HPDE6-E6E7 (cell line): ENCODE results near the gene PTGIS.
"Not testable (repeated sequence)": the region's sequence is repeated elsewhere in the genome, so short reads cannot be mapped to it uniquely, and the experiment has no call there.

Experiments used
- DNase-seq: peaks from one replicate; pipeline ENCODE4 v3.0.0; 2011; ENCODE audit warnings: missing footprints; ENCODE audit errors: extremely low spot score

PTGIS gene

DNA sequence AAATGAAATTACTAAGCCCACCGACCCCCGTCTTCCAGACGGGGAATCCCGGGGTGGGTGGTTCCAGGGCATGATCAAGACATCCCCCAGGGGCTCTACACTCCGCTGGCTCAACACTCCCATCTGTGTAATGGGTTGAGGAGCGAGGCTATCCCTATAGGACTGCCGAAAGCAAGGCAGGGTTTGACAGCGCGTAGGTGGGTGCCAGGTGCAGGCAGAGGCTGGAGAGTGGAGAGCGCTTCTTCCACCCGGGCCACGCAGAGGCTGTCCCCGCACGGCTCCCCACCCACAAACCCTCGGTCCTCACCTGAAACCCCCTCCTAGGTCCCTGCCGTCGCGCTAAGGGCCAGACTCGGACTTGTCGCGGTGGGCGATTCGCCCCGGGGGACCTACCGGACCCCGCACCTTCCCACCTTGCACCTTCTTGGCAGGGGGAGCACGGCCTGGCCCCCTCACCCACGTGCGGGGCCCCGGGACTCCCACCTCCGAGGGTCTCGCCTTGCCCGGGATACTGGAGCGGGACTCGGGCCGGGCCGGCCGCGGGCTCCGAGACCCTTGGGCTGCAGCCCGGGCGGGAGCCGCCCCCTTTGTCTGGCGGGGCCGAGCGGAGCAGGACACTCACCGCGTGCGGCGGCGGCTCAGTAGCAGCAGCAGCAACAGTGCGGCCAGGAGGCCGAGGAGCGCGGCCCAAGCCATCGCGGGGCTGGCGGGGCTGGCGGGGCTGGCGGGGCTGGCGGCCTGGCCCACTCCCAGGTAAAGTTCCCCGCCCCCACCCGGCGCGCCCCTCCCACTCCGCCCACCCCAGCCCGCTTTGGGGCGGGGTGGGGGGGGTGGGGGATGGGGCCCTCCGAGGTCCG is at the start of gene PTGIS:
Gene PTGIS (minus strand): TSS at position 717 of the 857 bp plus-strand sequence. CDS start 21 bp downstream, at position 696.
- no peak for DNase-seq

DNA sequence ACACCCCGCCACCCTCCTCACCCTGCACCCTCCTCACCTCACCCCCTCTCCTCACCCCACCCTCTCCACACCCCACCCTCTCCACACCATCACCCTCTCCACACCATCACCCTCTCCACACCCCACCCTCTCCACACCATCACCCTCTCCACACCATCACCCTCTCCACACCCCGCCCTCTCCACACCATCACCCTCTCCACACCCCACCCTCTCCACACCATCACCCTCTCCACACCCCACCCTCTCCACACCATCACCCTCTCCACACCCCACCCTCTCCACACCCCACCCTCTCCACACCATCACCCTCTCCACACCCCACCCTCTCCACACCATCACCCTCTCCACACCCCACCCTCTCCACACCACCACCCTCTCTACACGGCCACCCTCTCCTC is 49.5 kb upstream of the PTGIS start:
- not testable (repeated sequence) for DNase-seq

DNA sequence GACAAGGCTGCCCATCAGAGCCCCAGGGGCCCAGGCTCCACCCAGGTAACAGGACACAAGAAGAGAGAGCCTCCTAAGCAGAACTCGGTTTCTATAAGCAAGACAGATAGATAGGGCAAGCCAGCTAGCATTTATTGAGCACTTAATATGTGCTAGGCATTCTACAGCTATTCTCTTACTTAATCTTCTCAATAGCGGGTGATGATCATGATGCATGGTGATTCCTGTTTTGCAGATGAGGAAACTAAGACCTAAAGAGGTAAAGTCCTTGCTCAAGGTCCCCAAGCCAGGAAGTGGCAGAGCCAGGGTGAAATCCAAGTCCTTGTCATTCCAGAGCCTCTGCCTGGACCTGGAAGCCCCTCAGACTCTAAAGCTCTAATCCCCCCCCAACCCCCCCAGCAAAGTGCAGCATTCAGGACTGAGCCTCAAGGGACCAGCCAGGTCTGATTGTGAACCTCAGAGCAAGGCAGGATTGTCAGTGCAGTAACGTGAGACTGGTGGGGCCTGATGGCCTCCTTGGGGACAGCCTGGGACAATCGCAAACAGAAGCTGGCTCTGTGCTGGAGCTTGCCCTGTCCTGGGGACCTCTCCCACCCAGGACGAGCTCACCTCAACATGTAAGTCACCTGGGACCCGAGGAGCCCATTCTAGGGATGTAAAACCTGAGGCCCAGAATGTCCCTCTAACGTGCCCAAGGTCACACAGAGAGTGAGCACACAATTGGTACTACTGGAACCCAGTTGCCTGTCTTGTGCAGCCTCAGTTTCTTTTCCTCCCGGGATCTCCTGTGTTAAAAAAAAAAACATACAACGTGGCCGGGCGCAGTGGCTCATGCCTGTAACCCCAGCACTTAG is 48.4 kb upstream of the PTGIS start:
- DNase-seq: no peak

DNA sequence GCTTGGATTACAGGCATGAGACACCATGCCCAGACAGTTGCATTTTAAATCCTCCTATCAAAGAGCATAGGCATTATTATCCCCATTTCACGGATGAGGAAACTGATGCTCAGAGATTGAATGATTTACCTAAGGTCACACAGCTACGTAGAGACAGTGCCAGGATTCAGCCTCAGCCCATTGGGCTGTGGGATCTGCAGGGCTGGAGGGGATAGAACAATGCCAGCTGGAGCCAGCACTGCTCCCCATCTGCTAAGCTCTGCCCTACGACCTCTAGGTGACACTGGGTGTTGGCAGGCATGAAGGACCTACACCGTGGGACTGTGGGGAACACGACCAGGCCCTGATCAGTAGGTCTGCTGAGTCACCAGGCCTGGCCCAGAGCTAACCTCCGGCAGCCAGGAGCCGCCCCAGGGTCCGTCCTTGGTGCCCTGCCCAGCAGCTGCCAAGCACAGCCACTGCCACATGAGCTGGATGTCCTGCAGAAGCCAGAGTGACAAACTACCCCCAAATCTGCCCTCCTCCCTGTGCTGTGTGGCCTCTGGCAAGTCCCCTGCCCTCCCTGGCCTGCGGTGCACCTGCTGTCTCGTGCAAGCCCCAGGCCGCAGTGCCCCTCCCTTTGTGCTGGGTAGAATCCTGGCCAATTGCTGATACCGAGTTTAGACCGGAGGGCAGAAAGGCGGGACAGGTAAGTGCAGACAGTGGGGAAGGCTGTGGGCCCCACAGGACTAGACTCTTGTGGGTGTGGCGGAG is 47.6 kb upstream of the PTGIS start:
- DNase-seq: peak; percentile 62

DNA sequence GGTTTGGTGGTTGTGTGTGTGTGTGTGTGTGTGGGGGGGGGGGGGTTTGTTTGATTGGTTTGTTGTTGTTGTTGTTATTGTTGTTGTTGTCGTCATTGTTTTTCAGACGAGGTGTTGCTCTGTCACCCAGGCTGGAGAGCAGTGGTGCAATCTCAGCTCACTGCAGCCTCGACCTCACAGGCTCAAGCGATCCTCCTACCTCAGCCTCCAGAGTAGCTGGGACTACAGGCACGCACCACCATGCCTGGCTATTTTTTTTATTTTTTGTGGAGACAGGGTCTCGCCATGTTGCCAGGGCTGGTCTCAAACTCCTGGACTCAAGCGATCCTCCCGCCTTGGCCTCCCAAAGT is 47.1 kb upstream of the PTGIS start:
- DNase-seq: not testable (repeated sequence)

DNA sequence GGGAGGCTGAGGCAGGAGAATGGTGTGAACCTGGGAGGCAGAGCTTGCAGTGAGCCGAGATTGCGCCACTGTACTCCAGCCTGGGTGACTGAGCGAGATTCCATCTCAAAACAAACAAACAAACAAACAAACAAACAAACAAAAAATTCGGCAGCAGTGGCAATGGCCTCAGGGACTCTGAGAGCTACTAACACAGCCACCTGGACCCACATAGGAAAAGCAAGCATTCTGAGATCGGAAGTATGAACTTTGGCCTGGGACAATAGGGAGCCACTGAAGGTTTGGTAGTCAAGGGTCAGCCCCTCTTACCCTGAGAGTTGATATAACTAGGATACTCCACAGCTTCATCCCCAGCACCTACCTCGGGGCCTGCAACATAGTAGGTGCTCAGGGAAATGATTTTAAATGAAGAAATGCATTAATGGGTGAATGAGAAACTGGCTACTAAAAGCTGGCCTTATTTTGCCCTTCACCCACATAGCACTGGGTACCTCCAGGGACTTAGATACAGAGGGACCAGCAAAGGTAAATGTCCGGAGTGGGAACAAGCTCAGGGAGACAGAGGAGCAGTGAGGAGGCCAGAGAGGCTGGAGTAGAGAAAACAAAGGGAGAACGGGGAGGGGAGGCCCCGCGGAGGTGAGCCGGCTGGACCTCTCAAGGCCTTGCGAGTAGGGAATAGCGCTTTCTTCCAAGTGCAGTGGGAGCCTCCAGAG is 46.6 kb upstream of the PTGIS start:
- no peak for DNase-seq

DNA sequence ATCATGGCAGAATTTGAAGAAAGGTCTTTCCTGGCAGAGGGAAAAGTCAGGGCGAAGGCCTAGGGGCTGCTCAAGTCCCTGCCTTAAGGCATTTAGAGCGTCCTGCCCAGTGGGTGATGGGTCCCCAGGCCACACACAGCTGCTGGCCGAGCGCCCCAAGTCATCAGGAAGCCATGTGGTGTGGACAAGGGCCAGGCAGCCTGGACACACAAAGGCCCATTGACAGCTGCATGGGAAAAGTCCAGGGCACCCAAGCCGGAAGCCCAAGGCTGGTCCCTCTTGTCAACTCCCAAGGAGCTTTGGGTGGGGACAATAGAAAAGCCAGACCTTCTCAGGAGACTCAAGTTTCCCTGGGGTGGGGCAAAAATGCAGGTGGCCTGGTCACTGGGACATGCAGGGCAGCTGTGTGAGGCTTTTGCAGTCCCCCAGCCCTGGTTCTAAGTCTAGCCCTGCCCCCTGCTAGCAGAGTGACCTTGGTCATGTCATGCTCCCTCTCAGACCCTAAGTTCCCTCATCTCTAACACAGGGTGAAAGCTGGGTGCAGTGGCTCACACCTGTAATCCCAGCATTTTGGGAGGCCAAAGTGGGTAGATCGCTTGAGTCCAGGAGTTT is 44.3 kb upstream of the PTGIS start:
- no peak for DNase-seq

DNA sequence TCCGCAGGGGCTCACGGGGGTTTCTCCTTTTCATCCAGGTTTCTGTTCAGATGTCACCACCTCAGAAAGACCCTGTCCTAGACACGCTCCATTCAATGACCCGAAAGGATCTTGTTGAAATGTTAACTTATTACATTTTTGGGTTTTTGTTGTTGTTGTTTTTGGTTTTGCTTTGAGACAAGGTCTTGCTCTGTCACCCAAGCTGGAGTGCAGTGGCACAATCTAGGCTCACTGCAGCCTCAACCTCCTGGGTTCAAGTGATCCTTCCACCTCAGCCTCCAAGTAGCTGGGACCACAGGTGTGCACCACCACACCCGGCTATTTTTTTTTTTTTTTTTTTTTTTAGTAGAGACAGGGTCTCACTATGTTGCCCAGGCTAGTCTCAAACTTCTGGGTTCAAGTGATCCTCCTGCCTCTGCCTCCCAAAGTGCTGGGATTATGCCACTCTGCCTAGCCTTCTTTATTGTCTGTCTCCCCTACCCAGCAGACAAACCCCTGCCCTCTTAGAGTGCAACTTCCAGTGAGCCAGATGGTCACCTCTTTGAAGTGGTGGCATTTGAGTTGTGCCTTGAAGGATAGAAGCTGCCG is 43.7 kb upstream of the PTGIS start:
- not testable (repeated sequence) for DNase-seq

DNA sequence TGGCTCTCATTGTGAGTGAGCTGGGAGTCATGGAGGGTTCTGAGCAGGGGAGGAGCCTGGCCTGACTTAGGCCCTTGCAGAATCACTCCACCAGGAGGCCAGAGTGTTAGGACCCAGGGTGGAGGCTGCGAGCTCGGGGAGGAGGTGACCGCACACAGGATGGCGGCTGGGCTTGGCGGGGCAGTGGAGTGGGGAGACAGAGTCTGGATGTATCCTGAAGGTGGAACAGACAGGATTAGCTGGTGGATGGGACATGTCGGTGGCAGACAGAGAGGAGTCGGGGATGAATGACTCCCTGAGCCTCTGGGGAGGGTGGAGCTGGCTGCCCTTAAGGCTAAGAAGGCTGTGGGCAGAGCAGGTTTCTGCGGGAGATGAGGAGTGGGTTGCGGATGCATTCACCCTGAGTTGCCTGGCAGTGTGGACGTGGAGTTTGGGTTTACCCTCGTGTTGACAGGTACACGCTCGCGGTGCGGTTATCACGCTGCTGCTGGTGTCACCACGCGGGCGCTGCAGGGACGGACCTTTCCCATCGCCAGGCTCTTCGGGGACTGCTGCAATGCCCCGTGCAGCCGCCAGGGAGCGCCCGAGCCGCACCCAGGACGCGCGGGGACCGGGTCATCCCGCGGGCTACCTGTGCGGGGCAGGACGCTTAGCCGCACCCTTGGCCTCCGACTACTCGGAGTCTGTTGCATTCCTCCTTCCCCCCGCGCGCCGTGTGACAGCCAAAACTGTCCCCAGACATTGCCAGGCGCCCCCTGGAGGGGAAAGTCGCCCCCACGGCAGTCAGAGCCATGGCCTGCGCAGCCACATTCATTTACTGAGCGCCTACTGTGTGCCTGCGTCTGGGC is 43.0 kb upstream of the PTGIS start:
- DNase-seq: peak; percentile 93

DNA sequence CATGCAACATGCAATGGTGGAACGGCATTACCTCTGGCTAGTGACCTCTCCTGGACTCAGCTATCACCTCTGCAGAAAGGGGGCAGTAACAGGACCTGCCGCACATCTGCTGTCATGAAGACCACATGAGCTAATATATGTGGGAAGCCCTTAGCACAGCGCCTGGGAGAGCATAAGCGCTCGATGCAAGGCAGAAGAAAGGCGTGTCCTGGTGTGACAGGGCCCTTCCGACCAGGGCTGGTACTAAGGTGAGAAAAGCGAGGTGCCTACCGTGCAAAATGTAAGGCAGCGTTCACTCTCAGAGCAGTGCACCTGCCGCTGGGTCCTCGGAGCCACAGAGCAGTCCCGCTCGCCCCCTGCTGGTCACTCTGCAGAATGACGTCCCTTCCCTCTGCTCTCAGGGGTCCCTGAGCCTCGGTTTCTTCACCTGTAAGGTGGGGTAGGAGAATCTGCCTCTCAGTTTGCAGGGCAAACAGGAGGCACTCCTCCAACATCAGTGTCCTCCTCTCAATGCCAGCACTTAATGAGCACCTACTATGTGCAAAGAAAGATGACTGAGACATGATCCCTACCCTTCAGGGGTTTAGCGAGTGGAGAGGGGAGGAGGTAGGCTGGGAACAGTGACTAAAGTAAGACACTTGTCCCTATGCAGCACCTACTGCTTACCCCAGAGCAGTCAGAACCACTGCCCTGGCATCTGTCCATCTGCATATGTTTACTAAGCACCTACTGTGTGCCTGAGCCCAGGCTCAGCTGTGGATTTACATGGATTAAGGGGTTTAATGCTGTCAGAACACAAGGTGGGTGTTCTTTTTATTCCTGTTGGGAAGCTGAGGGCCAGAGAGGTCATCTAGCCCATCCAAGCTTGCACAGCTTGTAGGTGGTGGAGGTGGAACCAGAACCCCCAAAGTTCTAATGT is 41.1 kb upstream of the PTGIS start:
- DNase-seq: peak; percentile 84

DNA sequence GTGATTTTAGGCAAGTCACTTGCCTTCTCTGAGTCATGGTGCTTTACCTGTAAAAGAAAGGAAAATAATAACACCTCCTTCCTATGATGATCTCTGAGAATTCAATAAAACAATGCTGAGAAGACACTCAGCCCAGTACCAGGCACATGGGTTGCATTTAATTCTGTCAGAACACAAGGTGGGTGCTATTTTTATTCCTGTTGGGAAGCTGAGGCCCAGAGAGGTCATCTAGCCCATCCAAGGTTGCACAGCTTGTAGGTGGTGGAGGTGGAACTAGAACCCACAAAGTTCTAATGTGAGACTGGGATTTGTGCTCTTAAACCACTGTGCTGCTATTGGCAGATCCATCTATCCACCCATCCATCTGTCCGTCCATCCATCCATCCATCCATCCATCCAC is 39.6 kb upstream of the PTGIS start:
- no peak for DNase-seq

DNA sequence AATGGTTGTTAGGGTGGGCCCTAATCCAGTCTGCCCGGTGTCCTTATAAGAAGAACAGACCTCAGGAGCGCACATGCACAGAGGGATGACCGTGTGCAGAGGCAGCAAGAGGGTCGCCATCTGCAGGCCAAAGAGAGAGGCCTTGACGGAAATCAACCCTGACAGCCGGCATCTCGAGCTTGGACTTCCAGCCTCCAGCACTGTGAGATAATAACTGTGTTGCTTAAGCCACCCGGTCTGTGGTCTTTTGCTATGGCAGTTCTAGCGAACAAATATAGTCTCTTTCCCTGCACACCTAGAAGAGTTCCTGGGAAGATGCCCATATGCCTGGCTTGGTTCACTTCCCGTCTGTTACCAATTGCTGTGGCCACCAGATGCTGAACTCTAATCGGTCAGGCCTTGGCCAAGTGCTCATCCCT is 35.3 kb upstream of the PTGIS start:
- no peak for DNase-seq

DNA sequence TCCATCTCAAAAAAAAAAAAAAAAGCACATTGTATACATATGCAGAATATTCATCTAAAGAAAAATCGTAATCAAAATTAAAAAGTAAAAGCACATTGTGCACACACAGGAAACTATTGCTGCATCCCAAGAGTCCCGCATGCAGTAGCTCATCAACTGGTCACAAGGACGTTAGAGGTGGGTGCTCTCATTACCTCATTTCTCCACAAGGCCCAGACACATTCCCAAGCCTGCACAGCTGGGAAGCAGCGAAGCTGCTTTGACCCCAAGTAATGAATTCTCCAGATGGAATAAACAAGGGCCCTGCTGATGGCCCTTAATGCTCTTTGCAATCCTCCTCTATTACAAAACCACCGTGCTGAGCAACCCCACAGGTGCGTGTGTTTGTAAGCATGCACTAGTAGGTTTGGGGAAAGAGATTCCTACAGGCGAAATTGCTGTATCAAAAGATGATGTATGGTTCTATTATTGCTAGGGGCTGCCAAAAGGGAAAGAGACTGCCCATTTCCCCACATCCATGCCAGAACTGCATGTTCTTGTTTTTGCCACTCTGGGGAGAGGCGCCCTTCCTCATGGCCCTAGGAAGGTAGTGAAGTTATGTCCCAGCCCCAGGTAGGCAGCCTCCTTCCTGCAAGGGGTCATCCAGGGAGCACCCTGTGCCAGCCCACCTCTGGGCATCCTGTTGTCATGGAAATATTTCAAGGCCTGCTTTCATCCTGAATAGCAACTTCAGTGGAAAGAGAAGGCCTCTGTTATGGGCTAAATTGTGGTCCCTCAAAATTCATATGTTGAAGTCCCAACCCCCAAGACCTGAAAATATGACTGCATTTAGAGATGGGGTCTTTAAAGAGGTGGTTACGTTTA is 34.6 kb upstream of the PTGIS start:
- no peak for DNase-seq

DNA sequence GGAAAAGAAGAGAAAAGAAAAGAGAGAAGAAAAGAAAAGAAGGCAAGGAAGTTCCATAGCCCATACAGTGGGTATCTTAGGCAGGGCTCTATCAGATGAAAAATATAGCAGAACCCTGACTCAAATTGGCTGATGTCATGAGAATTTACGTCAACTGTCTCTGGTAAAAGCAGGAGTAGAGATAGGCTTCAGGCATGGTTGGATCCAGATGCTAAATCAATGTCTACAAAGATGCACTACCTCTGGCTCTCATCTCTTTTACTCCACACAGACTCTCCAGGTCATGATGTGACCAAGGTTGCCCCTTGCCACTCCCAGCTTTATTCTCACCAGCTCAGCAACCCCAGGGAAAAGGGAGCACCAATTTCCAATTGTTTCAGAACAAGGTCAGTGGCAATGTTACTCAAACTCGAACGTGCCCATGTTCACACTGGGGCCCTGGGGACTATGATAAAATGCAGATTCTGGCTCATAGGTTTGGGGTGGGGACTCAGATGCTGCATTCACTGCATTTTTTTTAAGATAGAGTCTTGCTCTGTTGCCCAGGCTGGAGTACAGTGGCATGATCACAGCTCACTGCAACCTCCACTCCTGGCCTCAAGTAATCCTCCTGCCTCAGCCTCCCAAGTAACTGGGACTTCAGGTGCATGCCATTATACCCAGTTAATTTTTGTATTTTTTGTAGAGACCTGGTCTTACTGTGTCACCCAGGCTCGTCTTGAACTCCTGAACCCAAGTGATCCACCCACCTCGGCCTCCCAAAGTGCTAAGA is 33.4 kb upstream of the PTGIS start:
- no peak for DNase-seq

DNA sequence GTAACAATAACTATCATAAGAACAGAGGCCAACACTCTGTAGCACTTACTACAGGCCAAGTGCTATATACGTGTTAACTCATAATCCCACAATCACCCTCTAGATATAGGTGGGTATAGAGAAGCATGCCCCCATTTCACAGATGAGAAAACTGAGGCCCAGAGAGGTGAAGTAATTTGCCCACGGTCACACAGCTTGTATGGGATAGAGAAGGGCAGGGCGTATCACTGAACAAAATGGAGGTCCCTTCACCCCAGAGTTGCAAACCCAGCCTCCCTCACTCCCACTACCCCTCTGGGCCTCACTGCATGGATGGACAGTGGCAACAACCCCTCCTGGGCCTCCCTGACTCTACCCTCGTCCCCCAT is 31.8 kb upstream of the PTGIS start:
- no peak for DNase-seq

DNA sequence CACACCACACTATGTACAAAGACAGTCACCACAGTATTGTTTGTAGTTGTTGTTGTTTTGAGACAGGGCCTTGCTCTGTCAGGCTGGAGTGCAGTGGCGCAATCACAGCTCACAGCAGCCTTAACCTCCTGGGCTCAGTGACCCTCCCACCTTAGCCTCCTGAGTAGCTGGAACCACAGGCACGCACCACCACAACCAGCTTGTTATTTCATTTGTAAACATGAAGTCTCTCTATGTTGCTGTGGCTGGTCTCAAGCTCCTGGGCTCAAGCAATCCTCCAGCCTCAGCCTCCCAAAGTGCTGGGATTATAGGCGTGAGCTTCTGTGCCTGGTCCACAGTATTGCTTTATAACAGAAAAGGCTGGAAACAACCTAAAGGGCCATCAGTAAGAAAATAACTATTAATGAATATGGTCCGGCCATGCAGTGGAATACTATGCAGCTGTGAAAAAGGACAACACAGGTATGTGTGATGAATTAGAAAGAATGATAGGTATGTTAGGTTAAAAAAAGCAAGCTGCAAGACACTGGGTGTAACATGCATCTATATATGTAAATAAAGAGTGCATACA is 30.0 kb upstream of the PTGIS start:
- DNase-seq: no peak
